Activated gamma-delta T cell treated with Interleukin-2 at 50 U/mL for 16 hours (primary cell): ENCODE measurements around the gene FLAD1.

ENCODE experiments used
- DNase-seq: peaks from one replicate; pipeline ENCODE4 v3.0.0-alpha.2; 2020

Gene FLAD1

GRCh38 chr1:155005076-155006011 is 22.2 kb downstream of the FLAD1 start:
- no peak for DNase-seq

- DNase-seq = no peak
Measured at GRCh38 chr1:155006601-155007101, 23.5 kb downstream of the FLAD1 start.

GRCh38 chr1:155007251-155007828 is 24.2 kb downstream of the FLAD1 start:
- no peak for DNase-seq

GRCh38 chr1:155008015-155008941 is 25.1 kb downstream of the FLAD1 start:
- DNase-seq = no peak

- no peak for DNase-seq
Measured at GRCh38 chr1:155009221-155009711, 26.1 kb downstream of the FLAD1 start.

GRCh38 chr1:155009742-155010141 is 26.6 kb downstream of the FLAD1 start:
- no peak for DNase-seq

GRCh38 chr1:155010211-155010918 is 27.2 kb downstream of the FLAD1 start:
- no peak for DNase-seq

- DNase-seq = no peak
Measured at GRCh38 chr1:155011004-155011416, 27.9 kb downstream of the FLAD1 start.

GRCh38 chr1:155011437-155012025 is 28.4 kb downstream of the FLAD1 start:
- DNase-seq = no peak

- DNase-seq = no peak
Measured at GRCh38 chr1:155012026-155012546, 28.9 kb downstream of the FLAD1 start.

GRCh38 chr1:155012776-155013602 is 29.8 kb downstream of the FLAD1 start:
- no peak for DNase-seq

- DNase-seq = no peak
Measured at GRCh38 chr1:155013632-155014031, 30.5 kb downstream of the FLAD1 start.

GRCh38 chr1:155014709-155015508 is 31.8 kb downstream of the FLAD1 start:
- no peak for DNase-seq

- DNase-seq = no peak
Measured at GRCh38 chr1:155015527-155016230, 32.5 kb downstream of the FLAD1 start.

- no peak for DNase-seq
Measured at GRCh38 chr1:155016231-155016831, 33.2 kb downstream of the FLAD1 start.

- peak; percentile 85 for DNase-seq
Measured at GRCh38 chr1:155017041-155017945, 34.1 kb downstream of the FLAD1 start.

- no peak for DNase-seq
Measured at GRCh38 chr1:155017946-155018316, 34.8 kb downstream of the FLAD1 start.
